Heart left ventricle (tissue), 16 donors: ENCODE measurements around the gene ATF7IP. TPM values are rescaled to one million over a fixed set of nuclear protein-coding genes. Genes with fewer than 3 reads are reported as not detected.

Experiments used
- ATAC-seq, 4 donors: fragments of 200-7000 bp; cut with Tn5 transposase; one replicate each; pipeline ENCODE4 v1.9.1; 2020 to 2022; ENCODE audit warnings: moderate library complexity in 4 of 4, mild to moderate bottlenecking in 3 of 4, moderate number of reproducible peaks in 1 of 4
- DNase-seq, 5 donors: peaks; one replicate each; pipeline ENCODE4 v3.0.0-alpha.2; 2020
- H3K27ac ChIP-seq, 12 donors: fragments of 200-600 bp; sonication (generic) in 4 of 12; one replicate each; pipeline versions ENCODE4 v1.5.0 to v1.8.0; 2016 to 2022; ENCODE audit warnings: mild to moderate bottlenecking in 2 of 12
- H3K27me3 ChIP-seq, 9 donors: fragments of 200-600 bp; sonication (generic) in 2 of 9; one replicate each; pipeline versions ENCODE4 v1.5.1 to v1.8.0; 2016 to 2022; ENCODE audit warnings: mild to moderate bottlenecking in 3 of 9
- H3K36me3 ChIP-seq, 9 donors: fragments of 200-600 bp; sonication (generic) in 2 of 9; one replicate each; pipeline versions ENCODE4 v1.5.0 to v1.8.0; 2018 to 2022; ENCODE audit warnings: mild to moderate bottlenecking in 2 of 9
- H3K4me1 ChIP-seq, 12 donors: fragments of 200-600 bp; sonication (generic) in 4 of 12; one replicate each; pipeline versions ENCODE4 v1.5.0 to v1.8.0; 2016 to 2022; ENCODE audit warnings: mild to moderate bottlenecking in 3 of 12
- H3K4me3 ChIP-seq, 12 donors: fragments of 200-600 bp; sonication (generic) in 4 of 12; one replicate each; pipeline versions ENCODE4 v1.5.0 to v1.8.0; 2017 to 2022; ENCODE audit warnings: mild to moderate bottlenecking in 9 of 12, moderate library complexity in 4 of 12
- H3K9me3 ChIP-seq, 12 donors: fragments of 200-600 bp; sonication (generic) in 4 of 12; one replicate each; pipeline versions ENCODE4 v1.5.0 to v1.8.0; 2016 to 2022; ENCODE audit warnings: mild to moderate bottlenecking in 1 of 12
- POLR2A ChIP-seq, 2 donors: fragments of 450-650 bp; IDR thresholded peaks; one replicate each; pipeline ENCODE4 v1.6.1; 2017; ENCODE audit warnings: antibody characterized with exemption in 2 of 2, mild to moderate bottlenecking in 2 of 2, moderate library complexity in 2 of 2
- WGBS, 4 donors: extraction: QIAGEN DNeasy Blood & Tissue Kit in 2 of 4; methylation state at CpG; one replicate each; pipeline versions ENCODE4 v1.1.5 to v1.1.7; 2013 to 2018; 5-methylcytosine and 5-hydroxymethylcytosine counted together
- intact Hi-C, 10 donors: fragments of 100-400 bp; cut with DNase I; formaldehyde crosslinking; loops; one replicate each; pipeline versions ENCODE4 v1.11.1 to v1.14.2; 2022
- polyA plus RNA-seq, 2 donors: library from polyadenylated mRNA; stranded (reverse); fragments of 200-250 nt; gene quantifications; one replicate each; pipeline ENCODE4 v1.2.3, GENCODE V29; 2013
- total RNA-seq, 9 donors: library from RNA; depleted of rRNA in 2 of 9; stranded (reverse); fragments of >200 nt in 2 of 9; fragmentation: NEBNext Ultra II Directional in 3 of 9; extraction: Animal tissue kit (Norgen Biotek cat#: 25700) in 3 of 9; gene quantifications; one replicate each; pipeline versions ENCODE4 v1.1.0 to v1.2.4, GENCODE V29; 2016 to 2023
- TF ChIP-seq, protein P1 (sequence below), 12 donors: fragments of 200-600 bp; sonication (generic) in 4 of 12; IDR thresholded peaks; one replicate each; pipeline versions ENCODE4 v1.5.0 to v1.8.0; 2018 to 2022; ENCODE audit warnings: antibody characterized with exemption in 12 of 12, mild to moderate bottlenecking in 5 of 12
- donor health status: ischemic (EF 13 %, LVEDD 7.1; RV severe dilation, severe dysfunction).
- donor health status: healthy with polysubstance abuse.
- donor health status: DM: no; HTN: yes; CAD: no.
- donor health status: DM: no; HTN: no; CAD: no.
- donor health status: ischemic (EF 25% LVEDD 6.9; RV normal size, moderate dysfunction).
- donor health status: ischemic (EF 25% LVEDD 5.7; RV mildly dilated, moderate dysfunction).
- donor health status: healthy.
- donor health status: DM: yes; HTN: yes; CAD: no.
- donor health status: ischemic (EF 35%, LVEDD 5.7; RV mildly dilated, moderate dysfunction).
- donor health status: nonischemic (EF 11% LVEDD 7.7; RV severe dilation, severe dysfunction).
- donor health status: DM: yes; HTN: yes; CAD: no.
- donor health status: PGD.
- donor health status: ischemic (EF 29% LVEDD 5.4; RV normal size, mild dysfunction).
- donor health status: nonischemic (EF 23%, LVEDD 6.1; RV moderate dilation, normal function).

Gene ATF7IP
- total and polyA plus RNA-seq, 11 donors, result 7.7 to 82.4 (median 55.0) TPM

DNA sequence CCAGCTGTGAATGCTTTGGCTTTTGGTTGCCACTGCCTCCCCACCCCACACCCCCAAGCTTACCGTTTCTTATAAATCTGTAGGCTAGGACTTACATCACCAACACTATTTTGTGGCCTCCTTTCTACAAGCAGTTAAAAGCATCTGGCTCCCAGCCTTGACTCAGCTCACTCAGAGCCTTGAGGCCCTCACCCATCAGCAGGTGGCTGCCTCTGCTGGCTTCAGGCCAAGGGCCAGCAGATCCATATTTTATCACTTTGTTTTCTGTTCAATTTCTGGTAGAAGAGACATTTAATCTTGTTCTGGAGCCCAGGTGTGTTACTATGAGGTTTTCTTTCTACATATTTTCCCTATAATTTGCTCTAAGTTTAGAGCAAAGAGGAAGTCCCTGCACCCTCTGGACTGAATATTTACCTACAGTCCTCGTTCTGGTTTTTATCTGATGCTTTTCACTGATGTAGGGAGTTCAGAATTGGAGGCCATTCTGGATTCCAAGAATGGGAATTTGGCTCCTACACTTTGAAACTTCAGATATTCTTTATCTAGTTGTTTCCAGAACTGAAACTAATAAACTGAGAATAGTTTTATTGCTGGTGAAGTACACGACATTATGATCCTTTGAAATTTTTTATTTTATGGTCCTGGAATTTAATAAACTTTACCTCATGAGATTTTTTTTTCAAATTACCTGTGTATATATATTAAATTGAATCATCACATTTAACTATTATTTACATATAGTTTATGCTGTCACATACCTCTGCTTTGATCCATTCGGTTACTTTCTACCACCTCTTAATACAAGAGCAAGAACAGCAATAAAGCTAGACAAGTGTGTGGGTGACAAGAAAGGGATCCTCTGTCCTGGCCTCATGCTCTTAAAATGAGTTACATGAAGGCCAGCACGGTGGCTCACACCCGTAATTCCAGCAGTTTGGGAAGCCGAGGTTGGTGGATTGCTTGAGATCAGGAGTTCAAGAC, 180.0 kb downstream of the ATF7IP start:
- peaks cover 0 to 5% (median 0%) of the 10 kb centered on the region in 9 donors for H3K36me3 ChIP-seq
- WGBS, 4 donors, result 87 to 90% (median 88%) methylated on average over 7 of the region's 7 CpGs
- TF ChIP-seq POLR2A (IDR thresholded peaks at IDR 0.05), result no peak
- TF ChIP-seq, protein P1, sequence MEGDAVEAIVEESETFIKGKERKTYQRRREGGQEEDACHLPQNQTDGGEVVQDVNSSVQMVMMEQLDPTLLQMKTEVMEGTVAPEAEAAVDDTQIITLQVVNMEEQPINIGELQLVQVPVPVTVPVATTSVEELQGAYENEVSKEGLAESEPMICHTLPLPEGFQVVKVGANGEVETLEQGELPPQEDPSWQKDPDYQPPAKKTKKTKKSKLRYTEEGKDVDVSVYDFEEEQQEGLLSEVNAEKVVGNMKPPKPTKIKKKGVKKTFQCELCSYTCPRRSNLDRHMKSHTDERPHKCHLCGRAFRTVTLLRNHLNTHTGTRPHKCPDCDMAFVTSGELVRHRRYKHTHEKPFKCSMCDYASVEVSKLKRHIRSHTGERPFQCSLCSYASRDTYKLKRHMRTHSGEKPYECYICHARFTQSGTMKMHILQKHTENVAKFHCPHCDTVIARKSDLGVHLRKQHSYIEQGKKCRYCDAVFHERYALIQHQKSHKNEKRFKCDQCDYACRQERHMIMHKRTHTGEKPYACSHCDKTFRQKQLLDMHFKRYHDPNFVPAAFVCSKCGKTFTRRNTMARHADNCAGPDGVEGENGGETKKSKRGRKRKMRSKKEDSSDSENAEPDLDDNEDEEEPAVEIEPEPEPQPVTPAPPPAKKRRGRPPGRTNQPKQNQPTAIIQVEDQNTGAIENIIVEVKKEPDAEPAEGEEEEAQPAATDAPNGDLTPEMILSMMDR (IDR thresholded peaks at IDR 0.05), result no peak
- H3K27me3 ChIP-seq, result no peaks in the 10 kb centered on the region
- intact Hi-C loops, result no loop called here
- no peak for ATAC-seq
- no peak for DNase-seq
- H3K27ac ChIP-seq, result no peak overlapping the region
- H3K4me1 ChIP-seq, result no peaks in the 10 kb centered on the region
- no peaks in the 10 kb centered on the region for H3K9me3 ChIP-seq
- H3K4me3 ChIP-seq, result no peak overlapping the region

DNA sequence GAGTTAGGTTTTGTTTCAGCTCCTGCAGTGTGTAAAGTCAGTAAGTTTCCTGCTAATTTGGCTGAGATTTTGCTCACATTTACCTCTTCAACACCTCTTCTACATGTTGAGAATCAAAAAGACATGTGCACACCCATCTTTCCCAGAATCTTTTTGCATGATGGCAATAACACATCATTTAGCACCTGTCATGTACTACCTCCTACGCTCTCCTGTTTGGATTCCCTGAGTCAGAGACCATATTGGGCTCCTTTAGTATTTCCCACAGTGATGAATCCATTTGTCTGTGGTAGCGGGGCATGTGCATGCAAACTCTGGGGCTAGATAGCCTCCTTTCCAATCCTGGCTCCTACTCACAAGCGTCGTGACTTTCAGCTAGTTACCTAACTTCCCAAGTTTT, 182.1 kb downstream of the ATF7IP start:
- H3K36me3 ChIP-seq, result no peaks in the 10 kb centered on the region
- H3K4me3 ChIP-seq, result no peak overlapping the region
- no peak for TF ChIP-seq POLR2A (IDR thresholded peaks at IDR 0.05)
- TF ChIP-seq, protein P1 (IDR thresholded peaks at IDR 0.05), result no peak
- intact Hi-C loops, result no loop called here
- H3K9me3 ChIP-seq, result no peaks in the 10 kb centered on the region
- H3K27ac ChIP-seq, result no peak overlapping the region
- DNase-seq, result no peak
- no peak for ATAC-seq
- WGBS, 4 donors, result 97 to 98% (median 98%) methylated on average over 4 of the region's 4 CpGs
- peaks cover 0 to 3% (median 0%) of the 10 kb centered on the region in 12 donors for H3K4me1 ChIP-seq
- no peaks in the 10 kb centered on the region for H3K27me3 ChIP-seq

DNA sequence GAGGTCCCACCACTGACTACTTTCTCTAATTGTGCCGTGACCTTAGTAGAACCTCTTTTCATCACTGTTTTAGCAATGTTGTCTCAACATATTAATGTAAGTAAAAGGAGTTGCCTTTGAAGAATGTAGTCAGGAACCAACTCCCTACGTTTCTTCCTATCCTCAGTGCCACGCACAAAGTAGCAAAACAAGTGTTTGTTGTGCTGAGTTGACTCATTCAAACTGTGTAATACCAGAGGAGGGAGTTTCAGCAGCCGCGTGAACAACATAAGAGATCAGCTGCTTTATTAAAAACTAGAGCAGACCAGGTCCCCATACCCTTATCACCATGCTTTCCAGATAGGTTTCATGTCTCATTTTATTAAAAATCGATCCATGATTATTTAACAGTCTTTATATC, 183.1 kb downstream of the ATF7IP start:
- Histone ChIP-seq H3K36me3 (no peaks in the 10 kb centered on the region), H3K9me3 (no peaks in the 10 kb centered on the region), H3K27ac (no peak overlapping the region), H3K27me3 (no peaks in the 10 kb centered on the region), H3K4me1 (peaks cover 0 to 10% (median 4%) of the 10 kb centered on the region in 12 donors), H3K4me3 (no peak overlapping the region)
- intact Hi-C loops, result no loop called here
- no peak for DNase-seq
- no peak for TF ChIP-seq POLR2A (IDR thresholded peaks at IDR 0.05)
- TF ChIP-seq, protein P1 (IDR thresholded peaks at IDR 0.05), result no peak
- no peak for ATAC-seq
- 93 to 95% (median 94%) methylated on average over 6 of the region's 6 CpGs for WGBS, 4 donors

Other genes with a start within 250 kb of the ATF7IP start
- 10 to 100 TPM; 11.9 to 49.1 (median 26.5) TPM for gene PLBD1, start 202.2 kb downstream of the ATF7IP start, total RNA-seq
- gene PLBD1, start 202.2 kb downstream of the ATF7IP start, polyA plus RNA-seq, result 10 to 100 TPM in 1 of 2 donors, 1 to 10 TPM in 1; 6.0 to 13.7 TPM